Progenitor cell of endocrine pancreas (in vitro differentiated cells): ENCODE measurements around the gene EFNB2. TPM values are rescaled to one million over a fixed set of nuclear protein-coding genes. Genes with fewer than 3 reads are reported as not detected.

ENCODE experiments used
- DNase-seq: peaks from one replicate; pipeline ENCODE4 v3.0.0; 2021; ENCODE audit warnings: low spot score; ENCODE audit not compliant: unreplicated experiment
- H3K27ac Mint-ChIP-seq: 2 replicates; pipeline ENCODE4 v1.8.0; 2021; ENCODE audit warnings: mild to moderate bottlenecking, moderate library complexity, mixed read lengths
- H3K27me3 Mint-ChIP-seq: 2 replicates; pipeline ENCODE4 v1.8.0; 2021; ENCODE audit warnings: mixed read lengths
- H3K36me3 Mint-ChIP-seq: 2 replicates; pipeline ENCODE4 v1.8.0; 2022; ENCODE audit warnings: mixed read lengths; ENCODE audit not compliant: insufficient read depth
- H3K4me1 Mint-ChIP-seq: 2 replicates; pipeline ENCODE4 v1.8.0; 2021; ENCODE audit warnings: low read depth, mixed read lengths
- H3K4me3 Mint-ChIP-seq: 2 replicates; pipeline ENCODE4 v1.8.0; 2021; ENCODE audit warnings: low read depth, mild to moderate bottlenecking, moderate library complexity, mixed read lengths
- H3K9me3 Mint-ChIP-seq: 2 replicates; pipeline ENCODE4 v1.8.0; 2021; ENCODE audit warnings: low read depth, mixed read lengths
- total RNA-seq: library from RNA; stranded (reverse); gene quantifications from 2 replicates; pipeline ENCODE4 v1.2.1, GENCODE V29; 2021
- TF ChIP-seq, protein P1 (sequence below): fragments of 200-600 bp; sonication (generic); IDR thresholded peaks from one replicate; pipeline ENCODE4 v1.5.0; 2021; ENCODE audit warnings: antibody characterized with exemption, mild to moderate bottlenecking; ENCODE audit not compliant: unreplicated experiment

The EFNB2 gene
- total RNA-seq, 1 donor from 2014 or later = 44.2 TPM

DNA sequence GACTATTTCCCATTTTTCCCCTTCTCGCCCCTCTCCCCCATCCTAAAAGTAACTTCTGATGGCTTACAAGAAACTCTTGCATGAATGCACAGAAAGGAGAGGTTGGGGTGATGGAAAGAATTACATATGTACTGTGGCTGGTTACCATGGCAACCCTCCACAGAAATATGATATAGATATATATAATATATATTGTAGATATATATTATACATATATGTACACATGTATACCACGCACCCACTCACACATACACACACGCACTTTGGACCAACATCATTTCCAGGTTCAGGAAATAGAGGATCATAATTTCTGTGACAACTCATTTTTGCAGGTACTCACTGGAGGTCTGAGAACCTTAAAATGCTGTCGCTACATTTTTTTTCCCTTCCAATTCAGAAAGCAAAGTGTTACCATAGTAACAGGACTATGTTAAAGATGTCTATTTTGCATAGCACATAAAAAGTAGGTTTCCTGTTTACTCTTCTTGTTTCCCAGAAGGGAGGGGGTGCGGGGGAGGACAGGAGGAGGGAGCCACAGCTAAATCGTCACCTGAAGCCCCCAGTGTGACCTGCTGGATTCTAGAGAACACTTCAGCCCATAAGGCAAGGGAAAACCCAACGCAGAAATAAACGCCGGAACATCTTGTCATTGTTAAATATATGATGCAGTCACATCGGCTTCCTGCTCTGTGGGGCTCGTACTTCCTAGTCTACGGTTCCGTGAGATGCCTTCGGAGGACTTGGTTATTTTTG is 44.7 kb downstream of the EFNB2 start:
- Mint-ChIP-seq H3K27me3 (no peaks in the 10 kb centered on the region), H3K27ac (no peak overlapping the region), H3K36me3 (peaks cover 34% of the 10 kb centered on the region), H3K4me1 (peaks cover 20% of the 10 kb centered on the region), H3K4me3 (no peak overlapping the region), H3K9me3 (no peaks in the 10 kb centered on the region)
- TF ChIP-seq, protein P1, sequence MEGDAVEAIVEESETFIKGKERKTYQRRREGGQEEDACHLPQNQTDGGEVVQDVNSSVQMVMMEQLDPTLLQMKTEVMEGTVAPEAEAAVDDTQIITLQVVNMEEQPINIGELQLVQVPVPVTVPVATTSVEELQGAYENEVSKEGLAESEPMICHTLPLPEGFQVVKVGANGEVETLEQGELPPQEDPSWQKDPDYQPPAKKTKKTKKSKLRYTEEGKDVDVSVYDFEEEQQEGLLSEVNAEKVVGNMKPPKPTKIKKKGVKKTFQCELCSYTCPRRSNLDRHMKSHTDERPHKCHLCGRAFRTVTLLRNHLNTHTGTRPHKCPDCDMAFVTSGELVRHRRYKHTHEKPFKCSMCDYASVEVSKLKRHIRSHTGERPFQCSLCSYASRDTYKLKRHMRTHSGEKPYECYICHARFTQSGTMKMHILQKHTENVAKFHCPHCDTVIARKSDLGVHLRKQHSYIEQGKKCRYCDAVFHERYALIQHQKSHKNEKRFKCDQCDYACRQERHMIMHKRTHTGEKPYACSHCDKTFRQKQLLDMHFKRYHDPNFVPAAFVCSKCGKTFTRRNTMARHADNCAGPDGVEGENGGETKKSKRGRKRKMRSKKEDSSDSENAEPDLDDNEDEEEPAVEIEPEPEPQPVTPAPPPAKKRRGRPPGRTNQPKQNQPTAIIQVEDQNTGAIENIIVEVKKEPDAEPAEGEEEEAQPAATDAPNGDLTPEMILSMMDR = no peak
- DNase-seq = no peak

DNA sequence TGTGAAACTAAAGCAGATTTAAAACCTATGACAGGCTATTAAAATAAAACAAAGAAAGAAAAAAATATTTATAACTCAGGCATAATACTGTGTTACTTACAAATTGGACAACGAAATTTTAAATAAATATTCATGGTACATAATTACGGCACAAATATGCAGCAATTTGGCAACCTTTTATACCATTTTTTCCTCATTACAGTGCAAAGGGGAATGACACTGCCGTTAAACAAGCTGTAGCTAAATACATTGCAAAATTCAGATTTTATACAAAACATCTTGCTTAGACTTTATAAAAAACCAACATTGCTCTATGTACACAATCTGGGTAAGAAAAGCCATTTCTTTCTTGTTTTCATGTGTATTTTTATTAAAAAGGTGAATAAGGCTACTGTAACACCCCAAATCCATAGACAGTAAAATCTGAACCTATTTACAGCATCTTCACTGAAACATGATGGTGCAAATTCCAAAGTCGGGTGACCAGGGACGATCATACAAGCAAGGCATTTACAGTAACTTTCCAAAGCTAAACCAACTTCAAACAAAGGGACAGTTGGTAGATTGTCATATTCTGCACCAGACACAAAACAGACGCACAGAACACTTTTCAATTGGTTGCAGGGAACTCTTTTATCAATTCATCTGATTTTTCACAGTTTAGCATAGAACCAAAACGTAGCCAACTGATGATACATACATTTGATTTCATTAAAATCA is 45.5 kb downstream of the EFNB2 start:
- Mint-ChIP-seq H3K27me3 (no peaks in the 10 kb centered on the region), H3K27ac (no peak overlapping the region), H3K4me3 (no peak overlapping the region), H3K36me3 (peaks cover 32% of the 10 kb centered on the region), H3K4me1 (peaks cover 16% of the 10 kb centered on the region), H3K9me3 (no peaks in the 10 kb centered on the region)
- DNase-seq = no peak
- TF ChIP-seq, protein P1 = no peak

DNA sequence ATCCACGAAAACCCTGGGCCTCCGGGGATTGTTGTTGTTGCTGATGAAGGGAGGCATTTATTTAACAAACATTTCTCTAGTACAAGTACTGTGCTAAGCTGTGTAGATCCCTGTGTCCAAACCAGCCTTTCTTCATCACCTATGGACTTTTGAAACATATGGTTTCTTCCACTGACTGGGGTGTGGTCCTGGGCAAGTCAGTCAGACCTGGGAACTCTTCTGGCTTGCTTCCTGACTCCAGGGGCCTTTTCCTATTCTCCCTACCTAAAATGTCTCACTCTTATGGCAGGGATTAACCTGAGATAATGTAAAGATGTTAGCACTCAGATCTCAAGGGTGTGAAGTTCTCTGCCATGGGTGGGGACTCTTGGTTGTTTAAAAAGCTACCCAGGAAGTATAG is 46.8 kb downstream of the EFNB2 start:
- Mint-ChIP-seq H3K27me3 (no peaks in the 10 kb centered on the region), H3K36me3 (peaks cover 24% of the 10 kb centered on the region), H3K4me1 (peaks cover 16% of the 10 kb centered on the region), H3K27ac (no peak overlapping the region), H3K4me3 (no peak overlapping the region), H3K9me3 (no peaks in the 10 kb centered on the region)
- TF ChIP-seq, protein P1 = no peak
- DNase-seq = no peak

DNA sequence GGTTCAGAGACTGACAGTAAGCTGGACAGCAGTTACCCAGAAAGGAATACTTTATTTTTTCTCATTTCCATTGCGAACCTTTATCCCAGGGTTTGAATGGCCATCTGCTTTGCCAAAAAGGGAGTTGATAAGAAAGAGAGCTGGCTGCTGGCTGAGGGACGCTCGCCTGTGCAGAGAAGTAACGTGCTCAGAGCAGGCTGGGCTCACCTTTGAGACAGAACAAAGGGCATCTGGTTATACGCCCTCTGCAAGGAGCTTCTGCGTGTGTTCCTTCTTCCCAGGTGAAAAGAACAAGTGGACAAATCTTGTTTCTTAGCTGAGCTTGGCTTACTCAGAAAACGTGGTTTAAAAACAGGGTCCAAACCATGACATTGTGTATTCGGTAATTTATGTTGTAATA is 47.4 kb downstream of the EFNB2 start:
- H3K36me3 Mint-ChIP-seq = peaks cover 21% of the 10 kb centered on the region
- no peak for DNase-seq
- H3K4me1 Mint-ChIP-seq = peaks cover 16% of the 10 kb centered on the region
- H3K27ac Mint-ChIP-seq = no peak overlapping the region
- no peaks in the 10 kb centered on the region for H3K27me3 Mint-ChIP-seq
- TF ChIP-seq, protein P1 = no peak
- H3K9me3 Mint-ChIP-seq = no peaks in the 10 kb centered on the region
- H3K4me3 Mint-ChIP-seq = no peak overlapping the region

DNA sequence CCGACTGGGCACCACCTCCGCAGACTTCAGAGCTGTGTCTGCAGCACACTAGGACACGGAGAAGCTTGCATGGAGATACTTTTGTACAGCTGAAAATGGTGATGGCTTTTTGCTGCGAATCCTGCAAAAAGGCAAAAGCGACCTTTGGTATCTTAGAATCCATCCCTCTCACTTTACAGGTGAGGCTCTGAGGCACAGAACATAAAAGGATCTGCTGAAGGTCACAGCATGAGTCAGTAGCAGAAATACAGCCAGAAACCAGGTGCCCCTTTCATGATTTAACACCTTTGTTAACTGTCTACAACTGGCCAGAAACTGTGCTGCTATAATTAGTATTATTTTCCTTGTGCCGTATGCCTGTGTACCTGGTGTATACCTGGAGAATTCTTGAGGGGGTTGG is 48.3 kb downstream of the EFNB2 start:
- DNase-seq = no peak
- peaks cover 14% of the 10 kb centered on the region for H3K4me1 Mint-ChIP-seq
- H3K27me3 Mint-ChIP-seq = no peaks in the 10 kb centered on the region
- no peaks in the 10 kb centered on the region for H3K9me3 Mint-ChIP-seq
- TF ChIP-seq, protein P1 = no peak
- H3K27ac Mint-ChIP-seq = no peak overlapping the region
- H3K36me3 Mint-ChIP-seq = peaks cover 12% of the 10 kb centered on the region
- H3K4me3 Mint-ChIP-seq = no peak overlapping the region
